ENCODE measurements around the gene CGA.

The CGA gene

GRCh38 chr6:87088076-87088475 lies 6.8 kb downstream of the CGA start:
- no peak for DNase-seq (ENCODE audit: low spot score)

DNA sequence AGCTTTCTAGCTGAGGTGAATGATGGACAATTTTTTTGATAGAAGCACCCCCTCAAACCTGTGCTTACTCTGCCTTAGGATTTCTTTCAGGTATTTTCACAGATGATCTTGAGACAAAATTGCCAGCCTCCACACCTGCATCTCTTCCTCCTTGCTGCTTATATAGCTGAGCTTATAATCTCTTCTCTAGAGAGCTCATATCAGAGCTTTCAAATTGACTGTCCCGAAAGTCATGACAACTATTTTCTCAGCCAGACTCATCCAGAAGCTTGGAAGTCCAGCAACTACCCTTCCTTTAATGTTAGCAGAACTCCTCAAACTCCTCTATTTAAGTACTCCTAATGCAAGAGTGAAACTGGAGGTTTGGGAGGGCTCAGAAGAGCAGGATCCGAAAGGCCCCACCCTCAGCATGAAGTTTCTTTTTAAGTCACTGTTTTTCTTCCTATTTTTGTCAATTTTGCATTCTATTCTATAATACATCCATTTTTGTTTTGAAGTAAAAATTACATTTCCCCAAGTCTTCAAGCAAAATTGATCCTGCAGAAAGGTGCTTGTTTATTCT lies 12.7 kb downstream of the CGA start:
- no peak for DNase-seq (ENCODE audit: low spot score)

DNA sequence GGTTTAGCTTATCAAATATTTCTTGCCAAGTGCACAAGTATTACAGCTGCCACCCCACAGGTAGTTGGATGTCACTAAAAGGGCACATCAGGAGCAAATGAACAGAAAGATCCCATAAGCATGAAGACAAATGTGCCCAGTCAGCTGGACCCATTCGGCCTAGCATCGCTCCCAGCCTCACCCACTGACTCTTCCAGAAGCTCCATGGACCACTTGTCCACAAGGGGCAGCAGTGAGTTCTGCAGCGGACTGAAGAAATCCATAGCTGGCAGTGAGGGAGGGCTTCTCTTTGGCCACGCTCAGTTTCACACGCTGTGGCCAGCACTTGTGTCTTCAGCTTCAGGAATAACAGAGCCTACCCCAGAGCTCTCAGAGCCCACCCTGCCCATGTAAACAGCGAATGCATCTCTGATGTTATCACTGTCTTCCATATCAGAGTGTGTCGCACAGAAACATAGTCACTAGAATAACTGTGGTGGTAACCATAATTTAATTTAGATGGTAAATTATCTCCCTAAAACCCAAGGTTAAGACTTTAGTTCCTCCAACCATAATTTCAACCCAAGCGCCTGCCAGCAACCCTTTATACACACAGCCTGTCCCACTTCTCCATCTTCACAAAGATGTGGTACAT lies 15.8 kb downstream of the CGA start:
- DNase-seq (ENCODE audit: low spot score): peak; percentile 50

DNA sequence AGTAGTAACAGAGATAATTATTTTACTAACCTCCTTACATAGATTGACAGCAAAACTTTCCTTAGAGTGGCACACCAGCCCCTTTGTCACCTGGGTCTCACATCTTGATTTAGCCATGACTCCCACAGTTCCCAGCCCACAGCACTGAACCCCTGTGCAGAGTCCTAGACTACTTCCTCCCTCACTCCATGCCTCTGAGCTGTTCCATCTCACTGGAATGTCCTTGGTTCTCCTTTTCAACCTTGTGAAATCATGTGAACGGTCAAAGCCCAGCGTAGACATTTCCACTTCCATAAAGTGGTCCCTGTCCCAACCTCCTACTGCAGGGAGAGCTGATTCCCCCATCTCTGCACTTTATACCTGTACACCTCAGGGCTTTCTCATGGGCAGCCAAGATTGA lies 19.7 kb downstream of the CGA start:
- no peak for DNase-seq (ENCODE audit: low spot score)

DNA sequence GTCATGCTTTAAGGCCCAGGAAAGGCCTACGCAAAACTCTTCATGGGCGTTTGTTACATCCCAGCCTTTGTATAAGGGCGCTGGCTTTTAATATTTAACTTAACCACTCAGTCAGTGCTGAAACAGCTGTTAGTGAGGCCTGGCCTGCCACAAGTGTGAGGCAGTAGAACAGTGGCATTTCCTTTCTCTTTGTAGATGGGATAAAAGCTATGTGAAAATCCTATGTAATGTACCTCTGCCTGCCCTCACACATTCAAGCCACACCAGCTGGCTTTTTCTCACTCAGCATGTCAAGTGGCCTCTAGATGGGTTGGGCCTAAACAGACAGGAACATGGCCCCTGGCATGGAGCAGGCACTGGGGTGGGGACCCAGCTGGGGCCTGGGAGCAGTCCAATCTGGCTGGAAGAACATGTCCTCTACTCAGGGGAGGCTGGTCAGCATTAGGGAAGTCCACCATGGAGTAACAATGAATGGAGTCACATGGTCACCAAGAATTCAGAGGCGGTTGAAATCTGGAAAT lies 20.7 kb downstream of the CGA start:
- no peak for DNase-seq (ENCODE audit: low spot score)

DNA sequence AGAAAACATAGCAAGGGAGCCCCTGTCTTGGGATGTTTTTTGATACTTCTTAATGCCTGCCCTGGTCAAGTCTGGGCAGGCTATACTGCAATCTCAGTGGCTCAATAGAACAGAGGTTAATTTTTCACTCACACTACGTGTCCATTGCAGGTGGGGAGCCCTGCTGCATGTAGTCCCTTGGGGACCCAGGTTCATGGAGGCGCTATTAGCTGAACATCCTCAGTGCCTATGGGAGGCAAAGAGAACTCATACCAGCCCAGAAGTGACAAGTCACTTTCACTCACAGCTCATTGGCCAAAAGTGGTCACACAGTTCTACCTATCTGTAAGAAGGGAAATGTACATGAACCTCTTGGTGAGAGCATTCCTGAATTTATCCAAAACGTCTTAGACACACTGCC lies 23.2 kb downstream of the CGA start:
- DNase-seq (ENCODE audit: low spot score): no peak

- no peak for DNase-seq (ENCODE audit: low spot score)
Measured at GRCh38 chr6:87070741-87071140, 24.2 kb downstream of the CGA start.

DNA sequence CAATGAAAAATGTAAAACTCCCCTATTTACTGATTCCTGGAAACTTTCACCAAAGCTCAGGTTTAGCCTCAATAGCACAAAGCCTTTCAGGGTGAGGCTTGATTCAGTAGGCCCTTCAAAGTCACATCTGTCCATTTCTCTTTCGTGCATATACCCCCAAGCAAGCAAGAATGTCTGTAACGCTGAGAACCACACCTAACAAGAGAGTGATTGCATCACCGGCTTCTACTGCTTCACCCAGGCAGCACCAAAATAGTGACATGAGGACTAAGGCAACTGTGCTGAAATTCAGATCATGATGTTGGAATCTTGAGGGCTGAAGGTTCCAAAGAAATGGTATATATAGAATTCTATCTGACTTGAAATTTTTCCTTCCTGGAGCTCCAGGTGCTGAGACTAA lies 26.1 kb downstream of the CGA start:
- no peak for DNase-seq (ENCODE audit: low spot score)

DNA sequence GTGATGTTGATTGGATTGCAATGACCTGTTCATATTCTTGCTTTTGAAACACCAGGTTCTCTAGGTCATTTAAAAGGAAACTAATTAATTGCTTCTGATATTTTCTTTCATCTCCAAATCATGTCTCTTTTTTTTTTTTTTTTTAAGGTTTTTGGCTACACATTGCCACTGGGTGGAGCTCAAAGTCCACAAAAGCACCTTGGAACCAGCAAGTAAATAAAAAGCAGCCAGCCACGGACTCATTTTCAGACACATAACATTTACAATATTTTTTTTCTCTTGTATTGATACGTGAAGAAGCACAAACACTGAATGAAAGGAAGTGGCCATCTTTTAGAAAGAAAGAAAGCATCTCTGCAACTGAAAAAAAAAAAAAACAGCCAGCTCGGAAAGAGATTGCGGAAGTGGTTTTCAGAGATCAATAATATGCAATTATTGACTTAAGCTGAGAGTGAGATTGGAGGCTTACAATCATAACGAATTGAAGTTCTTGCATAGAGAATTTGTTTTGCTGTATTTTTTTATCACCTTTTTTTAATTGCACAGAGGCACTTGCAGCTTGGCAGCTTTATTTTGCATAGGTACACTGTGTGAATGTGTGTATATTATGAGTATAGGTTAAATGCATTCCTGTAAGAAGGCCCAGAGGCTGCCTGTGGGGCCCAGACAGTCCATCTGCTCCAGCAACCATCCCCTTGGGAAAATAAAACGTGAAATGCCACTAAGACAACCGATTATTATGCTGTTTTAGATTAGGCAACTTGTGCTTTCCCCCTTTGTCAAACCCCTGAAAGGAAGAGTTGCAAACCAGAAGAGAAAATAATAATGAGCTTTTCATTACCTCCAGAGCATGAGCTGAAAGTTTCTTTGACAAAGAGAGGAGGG lies 28.2 kb downstream of the CGA start:
- DNase-seq (ENCODE audit: low spot score): peak; percentile 33

DNA sequence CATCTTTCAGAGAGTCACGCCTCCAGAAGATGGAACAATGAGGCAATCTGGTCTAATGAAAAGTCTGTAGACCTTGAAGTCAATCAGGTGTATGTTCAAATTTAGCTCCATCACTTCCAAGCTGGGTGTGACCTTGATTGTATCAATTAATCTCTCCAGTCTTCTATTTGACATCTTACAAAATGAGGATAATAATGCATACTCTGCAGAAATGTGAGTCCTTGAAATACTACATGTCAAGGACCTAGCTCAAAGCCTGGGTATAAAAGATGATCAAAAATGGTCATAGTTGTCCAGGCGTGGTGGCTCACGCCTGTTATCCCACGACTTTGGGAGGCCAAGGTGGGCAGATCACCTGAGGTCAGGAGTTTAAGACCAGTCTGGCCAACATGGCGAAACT lies 29.8 kb downstream of the CGA start:
- DNase-seq (ENCODE audit: low spot score): no peak

- DNase-seq (ENCODE audit: low spot score): no peak
Measured at GRCh38 chr6:87059943-87060342, 35.0 kb downstream of the CGA start.

- DNase-seq (ENCODE audit: low spot score): no peak
Measured at GRCh38 chr6:87054143-87054833, 40.6 kb downstream of the CGA start.

DNA sequence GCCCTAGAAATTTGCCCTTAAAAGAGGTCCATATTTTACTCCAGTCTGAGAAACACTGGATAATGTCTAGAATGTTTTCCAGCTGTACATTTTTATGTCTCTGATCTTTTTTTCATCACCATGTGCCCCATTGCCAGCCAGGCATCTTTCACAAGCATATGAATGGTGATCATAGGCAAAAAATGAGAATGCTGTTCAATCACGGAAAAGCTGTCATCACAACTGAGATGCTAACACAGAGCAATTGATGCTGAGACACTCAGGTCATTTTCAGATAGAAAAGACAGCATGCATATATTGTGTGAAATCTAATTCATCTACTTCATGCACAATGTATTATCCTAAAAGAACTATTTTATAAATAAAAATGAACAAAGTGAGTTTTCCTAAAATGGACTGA lies 41.6 kb downstream of the CGA start:
- no peak for DNase-seq (ENCODE audit: low spot score)

DNA sequence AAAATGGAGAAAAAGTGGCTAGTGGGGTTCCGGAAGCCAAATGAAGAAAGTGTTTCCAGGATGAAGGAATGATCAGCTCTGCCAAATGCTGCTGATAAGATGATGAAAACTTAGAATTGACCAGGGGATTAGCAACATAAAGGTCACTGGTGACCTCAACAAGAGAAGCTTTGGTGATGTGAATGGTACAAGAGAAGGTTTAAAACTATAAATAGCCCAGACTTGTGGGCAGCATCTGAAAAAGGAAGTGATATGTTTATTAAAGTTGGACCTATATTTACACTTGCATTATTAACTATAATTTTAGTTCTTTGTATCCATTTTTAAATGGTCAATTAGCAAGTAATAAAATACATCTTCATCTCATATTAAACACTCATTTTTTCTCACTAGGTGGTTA lies 45.1 kb downstream of the CGA start:
- DNase-seq (ENCODE audit: low spot score): no peak

DNA sequence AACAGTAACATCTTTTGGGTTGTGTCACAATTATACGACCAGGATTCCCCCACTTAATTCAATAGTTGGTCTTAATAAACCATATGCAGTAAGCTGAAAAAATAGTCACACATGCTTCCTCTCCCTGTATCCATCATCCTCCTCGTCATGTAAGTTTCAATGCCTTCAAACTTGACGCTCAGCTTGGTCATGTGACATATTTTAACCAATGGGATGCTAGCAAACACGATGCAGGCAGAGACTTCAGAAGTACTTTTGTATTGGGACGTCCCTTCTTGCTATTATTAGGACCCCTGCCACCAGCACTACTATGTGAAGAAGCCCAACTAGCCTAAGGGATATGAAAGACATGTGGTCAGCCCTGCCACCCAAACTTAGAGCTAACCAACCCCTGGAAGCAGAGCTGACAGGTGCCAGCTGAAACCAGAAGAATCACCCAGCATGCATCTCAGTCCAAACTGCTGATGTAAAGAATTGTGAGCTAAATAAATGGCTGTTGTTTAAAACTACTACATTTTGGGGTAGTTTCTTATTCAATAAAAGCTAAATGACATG lies 49.3 kb downstream of the CGA start:
- no peak for DNase-seq (ENCODE audit: low spot score)

- DNase-seq (ENCODE audit: low spot score): no peak
Measured at GRCh38 chr6:87040729-87041128, 54.2 kb downstream of the CGA start.

All from kidney capillary endothelial cell (primary cell).